ENCODE results near the gene FYB1. TPM values are rescaled to one million over a fixed set of nuclear protein-coding genes. Genes with fewer than 3 reads are reported as not detected.

The FYB1 gene
- total RNA-seq, 1 donor from 2014 or later: not detected

DNA sequence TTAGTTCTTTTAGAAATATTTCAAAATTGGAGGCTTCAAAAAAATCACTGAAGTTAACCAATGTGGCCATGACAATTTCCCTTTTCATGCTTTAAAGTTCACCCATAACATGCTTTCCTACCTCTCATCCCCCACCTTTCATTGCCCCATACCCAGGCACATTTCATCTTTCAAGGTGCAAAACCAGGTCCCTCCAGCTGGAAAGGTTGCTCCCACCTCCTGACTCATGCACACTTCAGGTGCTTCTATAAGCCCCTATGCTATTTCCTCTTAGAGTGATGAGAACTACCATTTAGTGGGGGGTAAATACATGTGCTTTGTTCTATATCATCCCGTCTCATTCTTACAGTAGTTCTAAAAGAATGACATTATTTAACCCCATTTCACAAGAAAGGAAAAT is 15.4 kb downstream of the FYB1 start:
- H3K27ac Mint-ChIP-seq (ENCODE audit: unreplicated experiment): no peak overlapping the region
- no peak for DNase-seq
- H3K9me3 Mint-ChIP-seq (ENCODE audit: unreplicated experiment): no peaks in the 10 kb centered on the region
- H3K4me3 Mint-ChIP-seq (ENCODE audit: unreplicated experiment): no peak overlapping the region
- TF ChIP-seq, protein P1, sequence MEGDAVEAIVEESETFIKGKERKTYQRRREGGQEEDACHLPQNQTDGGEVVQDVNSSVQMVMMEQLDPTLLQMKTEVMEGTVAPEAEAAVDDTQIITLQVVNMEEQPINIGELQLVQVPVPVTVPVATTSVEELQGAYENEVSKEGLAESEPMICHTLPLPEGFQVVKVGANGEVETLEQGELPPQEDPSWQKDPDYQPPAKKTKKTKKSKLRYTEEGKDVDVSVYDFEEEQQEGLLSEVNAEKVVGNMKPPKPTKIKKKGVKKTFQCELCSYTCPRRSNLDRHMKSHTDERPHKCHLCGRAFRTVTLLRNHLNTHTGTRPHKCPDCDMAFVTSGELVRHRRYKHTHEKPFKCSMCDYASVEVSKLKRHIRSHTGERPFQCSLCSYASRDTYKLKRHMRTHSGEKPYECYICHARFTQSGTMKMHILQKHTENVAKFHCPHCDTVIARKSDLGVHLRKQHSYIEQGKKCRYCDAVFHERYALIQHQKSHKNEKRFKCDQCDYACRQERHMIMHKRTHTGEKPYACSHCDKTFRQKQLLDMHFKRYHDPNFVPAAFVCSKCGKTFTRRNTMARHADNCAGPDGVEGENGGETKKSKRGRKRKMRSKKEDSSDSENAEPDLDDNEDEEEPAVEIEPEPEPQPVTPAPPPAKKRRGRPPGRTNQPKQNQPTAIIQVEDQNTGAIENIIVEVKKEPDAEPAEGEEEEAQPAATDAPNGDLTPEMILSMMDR (IDR thresholded peaks at IDR 0.05; ENCODE audit: partially characterized antibody, unreplicated experiment): no peak
- H3K36me3 Mint-ChIP-seq (ENCODE audit: unreplicated experiment): no peaks in the 10 kb centered on the region
- H3K27me3 Mint-ChIP-seq (ENCODE audit: unreplicated experiment): no peaks in the 10 kb centered on the region
- no peaks in the 10 kb centered on the region for H3K4me1 Mint-ChIP-seq (ENCODE audit: low read depth, unreplicated experiment)

DNA sequence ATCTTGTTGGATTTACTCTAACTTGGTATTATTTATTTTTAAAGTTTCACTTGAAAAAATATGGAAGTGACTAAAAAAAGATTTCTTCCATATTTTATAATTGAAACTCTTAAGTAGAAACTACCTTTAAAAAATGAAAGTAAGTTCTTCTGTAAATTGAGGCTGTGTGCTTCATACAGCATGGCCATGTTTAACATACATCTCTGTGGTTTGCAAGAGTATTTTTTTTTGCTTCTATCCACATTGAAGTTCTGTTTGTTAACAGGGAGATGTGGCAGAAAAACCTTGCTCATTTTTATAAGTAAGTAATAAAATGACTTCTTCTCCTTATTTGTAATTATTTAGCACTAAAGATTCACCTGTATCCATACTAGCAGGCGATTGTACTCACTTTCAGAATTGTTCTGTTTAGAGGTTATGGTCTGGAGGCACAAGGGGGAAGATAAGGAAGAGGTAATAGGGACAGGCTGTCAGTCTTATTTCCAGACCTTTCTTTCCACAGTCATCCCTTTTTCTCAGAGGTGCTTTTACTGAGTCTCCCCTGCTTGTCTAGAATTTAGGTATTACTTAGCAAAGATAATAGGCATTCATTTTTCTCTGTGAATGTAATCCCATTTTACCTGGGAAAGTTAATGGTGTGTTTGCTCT is 16.0 kb downstream of the FYB1 start:
- no peaks in the 10 kb centered on the region for H3K27me3 Mint-ChIP-seq (ENCODE audit: unreplicated experiment)
- DNase-seq: no peak
- no peaks in the 10 kb centered on the region for H3K36me3 Mint-ChIP-seq (ENCODE audit: unreplicated experiment)
- TF ChIP-seq, protein P1 (IDR thresholded peaks at IDR 0.05; ENCODE audit: partially characterized antibody, unreplicated experiment): no peak
- no peak overlapping the region for H3K27ac Mint-ChIP-seq (ENCODE audit: unreplicated experiment)
- no peaks in the 10 kb centered on the region for H3K4me1 Mint-ChIP-seq (ENCODE audit: low read depth, unreplicated experiment)
- no peak overlapping the region for H3K4me3 Mint-ChIP-seq (ENCODE audit: unreplicated experiment)
- H3K9me3 Mint-ChIP-seq (ENCODE audit: unreplicated experiment): no peaks in the 10 kb centered on the region

DNA sequence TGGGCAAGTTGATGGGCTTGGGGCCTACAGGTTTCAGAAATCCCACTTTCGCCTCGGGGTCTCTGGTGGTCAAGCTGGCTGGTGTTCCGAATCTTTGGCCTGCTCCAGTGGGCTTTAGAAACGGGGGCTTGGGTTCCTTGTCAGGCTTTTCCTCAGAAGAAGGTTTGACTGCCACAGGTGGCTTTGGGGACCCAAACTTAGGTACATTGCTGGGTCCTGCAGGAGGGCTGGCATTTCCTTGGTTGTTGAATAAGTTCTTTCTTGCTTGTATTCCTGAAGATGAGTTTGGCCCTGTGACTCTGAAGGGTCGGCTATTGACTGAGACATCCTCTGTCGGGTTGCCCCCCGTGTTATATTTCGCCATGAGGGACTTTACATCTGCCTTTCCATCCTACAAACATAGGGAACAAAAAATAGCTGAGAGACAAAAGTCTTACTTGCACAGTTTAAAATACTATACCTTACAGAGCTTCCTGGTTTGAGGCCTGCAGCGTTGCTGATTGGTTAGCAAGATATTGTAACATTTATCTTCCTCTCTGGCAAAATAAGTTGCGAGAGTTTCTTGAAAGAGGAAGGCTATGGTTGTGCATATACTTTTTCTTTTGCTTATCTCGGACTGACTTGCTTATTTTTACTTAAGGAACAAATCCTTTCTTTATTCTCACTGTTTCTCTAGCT is 16.6 kb downstream of the FYB1 start:
- H3K27me3 Mint-ChIP-seq (ENCODE audit: unreplicated experiment): no peaks in the 10 kb centered on the region
- no peaks in the 10 kb centered on the region for H3K36me3 Mint-ChIP-seq (ENCODE audit: unreplicated experiment)
- no peaks in the 10 kb centered on the region for H3K9me3 Mint-ChIP-seq (ENCODE audit: unreplicated experiment)
- no peak overlapping the region for H3K27ac Mint-ChIP-seq (ENCODE audit: unreplicated experiment)
- TF ChIP-seq, protein P1 (IDR thresholded peaks at IDR 0.05; ENCODE audit: partially characterized antibody, unreplicated experiment): no peak
- DNase-seq: no peak
- H3K4me3 Mint-ChIP-seq (ENCODE audit: unreplicated experiment): no peak overlapping the region
- H3K4me1 Mint-ChIP-seq (ENCODE audit: low read depth, unreplicated experiment): no peaks in the 10 kb centered on the region

DNA sequence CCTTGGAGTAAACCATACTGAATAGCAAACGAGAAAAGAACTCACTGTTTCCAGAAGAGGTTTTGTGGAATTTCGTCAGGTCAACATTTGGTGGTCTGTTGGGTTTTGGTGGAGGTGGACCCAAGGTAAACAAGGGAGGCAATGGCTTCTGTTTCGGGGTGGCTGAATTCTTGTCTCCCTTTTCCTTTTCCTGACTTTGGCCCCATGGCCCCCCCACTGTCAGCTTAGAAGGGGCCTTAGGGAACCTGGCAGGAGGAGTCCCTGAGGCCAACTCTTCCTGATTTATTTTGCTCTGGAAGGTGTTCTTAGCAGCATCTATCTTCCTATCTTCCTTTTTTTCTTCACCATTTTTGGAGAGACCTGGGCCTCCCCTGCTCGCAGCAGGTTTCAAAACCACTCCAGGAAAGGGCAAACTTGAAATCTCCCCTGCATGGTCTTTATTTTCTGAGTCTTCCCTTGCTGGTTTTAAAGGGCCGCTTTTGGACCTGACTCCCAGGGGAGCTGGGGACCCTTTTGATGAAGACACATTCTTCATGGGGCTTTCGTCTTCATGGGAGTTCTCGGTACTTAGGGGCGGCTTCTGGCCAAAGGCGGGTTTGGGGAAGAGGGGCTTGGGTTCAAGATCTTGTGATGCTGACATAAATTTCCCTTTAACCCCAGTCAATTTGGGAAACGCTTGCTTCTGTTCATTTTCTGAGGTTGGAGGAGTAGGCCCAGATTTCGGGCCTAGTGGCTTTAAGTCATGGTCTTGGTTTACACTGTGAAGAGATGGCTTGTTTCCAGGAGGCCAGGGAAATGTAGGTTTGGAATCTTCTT is 17.4 kb downstream of the FYB1 start:
- Mint-ChIP-seq H3K27ac (ENCODE audit: unreplicated experiment) (no peak overlapping the region), H3K9me3 (ENCODE audit: unreplicated experiment) (no peaks in the 10 kb centered on the region), H3K4me3 (ENCODE audit: unreplicated experiment) (no peak overlapping the region), H3K36me3 (ENCODE audit: unreplicated experiment) (no peaks in the 10 kb centered on the region), H3K27me3 (ENCODE audit: unreplicated experiment) (peaks cover 2% of the 10 kb centered on the region), H3K4me1 (ENCODE audit: low read depth, unreplicated experiment) (no peaks in the 10 kb centered on the region)
- TF ChIP-seq, protein P1 (IDR thresholded peaks at IDR 0.05; ENCODE audit: partially characterized antibody, unreplicated experiment): no peak
- DNase-seq: no peak

All from glutamatergic neuron (in vitro differentiated cells).